NOMO-1 (cell line): ENCODE results near the gene MYEOV.

ENCODE experiments used
- DNase-seq, 2 experiments: peaks; one replicate each; lab custom pipeline; 2025; ENCODE audit not compliant: unreplicated experiment in 2 of 2; lab: John Stamatoyannopoulos, UW

The MYEOV gene

DNA sequence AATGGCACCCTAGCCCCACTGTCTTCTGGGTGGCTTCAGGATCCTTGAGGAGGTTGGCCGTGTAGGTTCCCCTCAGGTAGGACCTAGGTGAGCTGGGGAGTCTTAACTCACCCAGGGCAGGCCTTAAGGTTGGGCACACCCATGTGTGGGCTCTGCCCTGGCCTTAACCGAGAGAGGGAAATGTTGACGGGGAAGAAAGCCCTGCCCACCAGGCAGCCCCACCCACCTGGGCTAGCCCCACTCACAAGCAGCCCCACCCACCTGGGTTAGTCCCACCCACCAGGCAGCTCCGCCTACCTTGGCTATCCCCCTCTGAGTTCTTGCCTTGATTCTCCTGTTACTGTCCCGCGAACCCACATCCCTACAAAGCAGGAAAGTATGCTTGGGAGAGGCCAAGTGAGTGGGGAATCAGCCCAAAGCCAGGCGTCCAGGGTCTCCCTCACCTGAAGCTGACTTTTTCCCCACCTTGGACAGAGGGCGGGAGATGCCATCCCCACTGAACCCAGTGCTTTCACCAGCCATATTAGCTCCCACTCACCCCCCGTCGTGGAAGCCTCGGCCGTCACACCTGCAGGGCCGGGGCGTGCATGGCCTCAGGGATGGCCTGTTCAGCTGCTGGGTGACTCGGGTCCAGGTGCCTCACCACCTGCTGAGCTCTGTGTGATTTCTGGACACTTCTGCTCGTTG, at the start of gene MYEOV:
MYEOV (plus strand) TSS at position 337 of the 687 bp plus-strand sequence. CDS start 1,200 bp downstream, outside the sequence.
- DNase-seq: no peak

GRCh38 chr11:69244266-69244665, 49.7 kb upstream of the MYEOV start:
- no peak for DNase-seq

GRCh38 chr11:69245041-69245440, 48.9 kb upstream of the MYEOV start:
- no peak for DNase-seq

GRCh38 chr11:69245491-69246345, 48.2 kb upstream of the MYEOV start:
- no peak for DNase-seq

- DNase-seq: no peak
Observed at GRCh38 chr11:69249311-69250185, 44.4 kb upstream of the MYEOV start.

- no peak for DNase-seq
Observed at GRCh38 chr11:69250186-69251056, 43.5 kb upstream of the MYEOV start.

DNA sequence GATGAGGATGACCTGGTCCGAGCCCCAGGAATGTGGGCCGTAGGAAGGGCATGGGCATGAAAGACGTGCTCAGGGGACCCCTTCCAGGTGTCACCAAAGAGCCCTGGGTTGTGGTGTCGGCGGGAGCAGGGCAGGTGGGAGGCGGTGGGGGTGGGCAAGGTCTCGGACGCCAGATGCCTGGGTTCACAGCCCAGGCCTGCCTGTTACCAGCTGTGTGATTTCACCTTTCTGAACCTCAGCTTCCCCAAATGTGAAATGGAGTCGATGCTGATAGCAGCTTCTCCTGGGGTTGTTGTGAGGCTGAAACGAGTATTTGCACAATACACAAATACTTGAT, 42.9 kb upstream of the MYEOV start:
- no peak for DNase-seq

DNA sequence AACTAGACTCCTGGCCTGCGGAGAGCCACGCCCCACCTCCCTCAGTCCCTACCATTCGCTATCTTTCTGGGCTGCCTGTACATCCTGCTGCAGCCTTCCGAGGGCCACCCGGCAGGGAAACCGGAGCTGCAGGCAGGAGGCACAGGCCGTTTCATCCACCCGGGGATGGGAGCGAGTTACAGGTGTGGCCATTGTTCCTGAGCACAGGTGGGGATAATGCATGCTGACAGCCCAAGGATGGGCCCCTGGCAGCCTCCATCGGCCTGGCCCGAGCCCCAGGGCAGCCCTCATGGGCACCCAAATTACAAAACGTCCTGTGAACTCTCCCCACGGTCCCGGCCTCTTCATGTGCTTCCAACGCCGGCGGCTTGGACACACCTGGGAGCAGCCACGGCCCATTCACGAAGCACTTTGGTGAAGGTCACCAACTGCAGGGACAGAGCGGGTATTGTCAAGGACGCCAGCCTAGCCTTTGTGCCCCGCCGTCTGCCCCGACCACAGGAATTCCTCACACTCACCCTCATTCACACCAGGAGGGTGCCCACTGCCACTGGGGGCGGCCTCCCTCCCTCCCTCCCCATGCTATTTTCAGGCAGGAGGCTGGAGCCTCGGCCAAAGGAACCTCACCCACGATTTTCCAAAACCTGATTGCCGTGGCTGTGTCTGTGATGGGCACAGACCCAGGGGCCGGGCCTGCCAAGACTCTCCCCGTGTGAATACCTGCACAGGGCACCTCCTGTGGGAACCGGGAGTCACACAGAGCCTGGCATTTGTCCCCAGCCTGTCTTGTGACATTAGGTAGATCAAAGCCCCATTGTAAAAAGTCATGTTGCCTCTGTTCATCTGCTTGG, 42.1 kb upstream of the MYEOV start:
- no peak for DNase-seq

- no peak for DNase-seq
Observed at GRCh38 chr11:69252490-69252837, 41.5 kb upstream of the MYEOV start.

- no peak for DNase-seq
Observed at GRCh38 chr11:69253028-69253427, 40.9 kb upstream of the MYEOV start.

DNA sequence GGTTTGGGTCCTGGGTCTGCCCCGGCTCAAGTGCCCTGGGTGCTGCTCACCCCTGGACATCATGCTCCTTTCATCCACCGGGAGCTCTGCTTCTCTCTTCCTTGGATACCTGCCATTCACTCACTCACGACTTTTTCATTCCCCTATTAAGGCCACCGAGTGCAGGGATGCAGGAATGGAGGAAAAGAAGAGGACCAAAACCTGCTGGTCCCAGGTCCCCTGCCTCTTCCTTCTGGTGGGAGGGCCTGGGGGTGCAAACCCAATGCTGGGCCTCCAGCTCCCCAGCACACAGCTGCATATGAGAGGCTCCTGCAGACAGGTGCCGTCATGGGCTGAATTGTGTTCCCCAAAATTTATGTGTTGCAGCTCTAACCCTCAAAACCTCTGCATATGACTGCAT, 36.8 kb upstream of the MYEOV start:
- no peak for DNase-seq

- DNase-seq: no peak
Observed at GRCh38 chr11:69257838-69258658, 35.9 kb upstream of the MYEOV start.

- no peak for DNase-seq
Observed at GRCh38 chr11:69259096-69259495, 34.9 kb upstream of the MYEOV start.

DNA sequence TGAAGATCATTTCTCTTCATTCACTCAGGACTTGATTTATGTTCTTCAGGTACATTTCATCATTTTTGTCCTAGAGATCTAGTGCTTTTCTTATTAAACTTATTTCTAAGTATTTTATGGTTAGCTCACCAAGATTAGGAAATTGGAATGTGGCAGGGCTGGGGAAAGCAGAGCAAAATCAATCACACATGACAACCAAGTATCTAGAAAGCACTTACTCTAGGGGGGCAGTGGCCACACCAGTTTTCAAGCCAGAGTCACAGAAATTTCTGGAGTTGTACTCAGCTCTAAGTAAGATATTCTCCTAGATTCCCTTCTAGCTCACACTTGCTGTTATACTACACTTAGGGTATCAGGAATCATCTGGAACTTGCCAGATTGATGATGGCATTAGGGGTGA, 33.3 kb upstream of the MYEOV start:
- DNase-seq: no peak

DNA sequence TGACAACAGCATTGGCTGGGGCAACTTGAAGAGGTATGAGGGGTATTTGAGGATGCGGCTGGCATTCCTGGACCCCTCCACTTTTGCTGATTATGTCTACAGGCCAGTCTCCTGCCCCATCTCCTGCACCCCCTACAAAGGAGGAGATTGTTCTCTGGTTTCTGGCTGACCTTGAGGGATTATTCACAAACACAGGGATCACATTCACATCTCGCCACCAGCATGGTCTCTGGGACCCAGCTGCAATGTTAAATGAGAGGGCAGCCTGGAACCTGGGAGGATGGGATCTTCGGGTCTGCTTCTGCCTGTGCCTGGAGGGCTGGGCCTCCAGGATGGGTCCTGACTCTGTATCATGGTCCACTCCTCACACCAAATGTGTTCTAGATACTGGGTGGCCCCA, 32.8 kb upstream of the MYEOV start:
- DNase-seq: no peak

DNA sequence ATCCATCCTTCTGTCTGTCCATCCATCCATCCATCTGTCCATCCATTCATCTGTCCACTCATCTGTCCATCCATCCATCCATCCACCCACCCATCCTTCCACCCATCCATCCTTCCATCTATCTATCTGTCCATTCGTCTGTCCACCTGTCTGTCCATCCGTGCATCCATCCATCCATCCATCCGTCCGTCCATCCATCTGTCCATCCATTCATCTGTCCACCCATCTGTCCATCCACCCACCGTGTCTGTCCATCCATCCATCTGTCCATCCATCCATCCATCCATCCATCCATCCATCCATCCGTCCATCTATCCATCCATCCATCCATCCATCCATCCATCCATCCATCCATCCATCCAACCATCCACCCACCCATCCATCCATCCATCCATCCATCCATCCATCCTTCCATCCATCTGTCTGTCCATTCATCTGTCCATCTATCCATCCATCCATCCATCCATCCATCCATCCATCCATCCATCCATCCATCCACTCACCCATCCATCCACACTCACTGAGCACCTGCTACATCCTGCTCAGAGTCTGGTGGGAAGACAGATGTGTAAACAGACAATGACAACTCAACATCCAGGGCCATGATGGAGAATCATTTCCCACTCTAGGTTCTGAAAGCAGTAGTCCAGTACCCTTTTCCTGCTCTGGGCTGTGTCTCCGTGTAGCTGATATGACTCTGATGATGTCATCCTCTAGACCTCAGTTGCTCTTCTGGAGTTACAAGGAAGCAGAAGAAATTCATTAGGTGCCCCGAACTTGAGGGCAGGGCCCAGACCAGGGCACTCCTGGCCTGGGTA, 30.8 kb upstream of the MYEOV start:
- DNase-seq: no peak

- DNase-seq: no peak
Observed at GRCh38 chr11:69263736-69264052, 30.3 kb upstream of the MYEOV start.

GRCh38 chr11:69264486-69264885, 29.5 kb upstream of the MYEOV start:
- DNase-seq: no peak
